ENCODE results near the gene COX11.

The COX11 gene

GRCh38 chr17:54967621-54968261, 713 bp downstream of the COX11 start:
- peak; percentile 71 for DNase-seq

- DNase-seq = no peak
These were observed 11.7 kb downstream of the COX11 start for GRCh38 chr17:54956791-54957190.

GRCh38 chr17:54951286-54951685, 17.2 kb downstream of the COX11 start:
- no peak for DNase-seq

- no peak for DNase-seq
These were observed 18.3 kb downstream of the COX11 start for GRCh38 chr17:54950116-54950515.

- peak; percentile 7 for DNase-seq
These were observed 20.1 kb downstream of the COX11 start for GRCh38 chr17:54948380-54948779.

GRCh38 chr17:54947396-54947795, 21.1 kb downstream of the COX11 start:
- DNase-seq = no peak

- no peak for DNase-seq
These were observed 22.8 kb downstream of the COX11 start for GRCh38 chr17:54945671-54946070.

GRCh38 chr17:54945231-54945630, 23.2 kb downstream of the COX11 start:
- DNase-seq = no peak

- no peak for DNase-seq
These were observed 23.7 kb downstream of the COX11 start for GRCh38 chr17:54944796-54945195.

- no peak for DNase-seq
These were observed 27.2 kb downstream of the COX11 start for GRCh38 chr17:54941285-54941684.

- DNase-seq = no peak
These were observed 31.0 kb downstream of the COX11 start for GRCh38 chr17:54937426-54937825.

GRCh38 chr17:54937018-54937417, 31.4 kb downstream of the COX11 start:
- no peak for DNase-seq

GRCh38 chr17:54935471-54935870, 33.0 kb downstream of the COX11 start:
- DNase-seq = no peak

- DNase-seq = no peak
These were observed 34.5 kb downstream of the COX11 start for GRCh38 chr17:54933921-54934320.

GRCh38 chr17:54932711-54933110, 35.7 kb downstream of the COX11 start:
- no peak for DNase-seq

GRCh38 chr17:54927525-54927924, 40.9 kb downstream of the COX11 start:
- no peak for DNase-seq

- no peak for DNase-seq
These were observed 44.0 kb downstream of the COX11 start for GRCh38 chr17:54924405-54924804.

- DNase-seq = no peak
These were observed 47.6 kb downstream of the COX11 start for GRCh38 chr17:54920819-54921218.

- DNase-seq = no peak
These were observed 49.0 kb downstream of the COX11 start for GRCh38 chr17:54919425-54919824.

GRCh38 chr17:54916721-54917120, 51.7 kb downstream of the COX11 start:
- no peak for DNase-seq
